Suppressor macrophage treated with lipopolysaccharide for 1 hour (primary cell): Measurements from ENCODE around the gene CNTN3.

ENCODE experiments used
- DNase-seq, 3 donors: peaks; one replicate each; pipeline ENCODE4 v3.0.0-alpha.2; 2020 to 2022

The CNTN3 gene

DNA sequence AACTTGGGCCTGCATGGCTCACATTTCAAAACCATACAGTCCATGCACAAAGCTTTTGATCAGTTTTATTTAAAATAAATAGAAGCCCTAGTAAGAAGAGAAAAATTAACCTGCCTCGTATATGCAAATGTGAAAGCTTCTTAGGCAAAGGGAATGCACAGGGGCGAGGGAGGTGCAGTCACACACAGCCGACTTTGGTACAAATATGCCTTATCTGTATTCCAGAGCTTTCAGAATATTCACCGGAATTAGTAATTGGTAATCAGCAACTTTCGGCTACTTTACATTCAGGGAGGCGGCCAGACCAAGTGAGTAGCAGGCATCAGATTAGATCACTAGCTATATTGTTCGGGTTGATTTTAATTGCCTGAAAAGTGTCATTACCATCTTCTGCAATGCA lies 7.5 kb downstream of the CNTN3 start:
- DNase-seq: no peak

- DNase-seq: no peak
Observed at GRCh38 chr3:74605437-74605836, 9.0 kb downstream of the CNTN3 start.

GRCh38 chr3:74603292-74603691 lies 11.2 kb downstream of the CNTN3 start:
- no peak for DNase-seq

DNA sequence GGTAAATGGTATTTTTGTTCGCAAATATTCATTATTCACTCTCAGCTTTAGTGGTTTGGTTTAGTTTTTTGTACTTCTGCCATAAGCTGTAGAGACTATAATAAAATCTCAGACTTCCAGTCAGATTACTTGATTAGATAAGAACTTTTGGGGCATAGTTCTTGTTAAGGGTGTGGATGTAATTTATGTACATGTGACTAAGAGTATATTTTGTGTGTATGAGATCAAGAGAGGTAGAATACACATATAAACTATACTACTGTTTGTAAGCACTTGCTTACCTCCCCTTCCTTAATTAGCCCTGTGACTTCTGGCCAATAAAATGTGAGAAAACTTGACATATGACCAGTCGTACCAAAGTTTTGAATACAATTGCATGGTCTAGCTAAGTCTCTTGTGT lies 12.0 kb downstream of the CNTN3 start:
- DNase-seq: no peak

GRCh38 chr3:74601793-74602192 lies 12.7 kb downstream of the CNTN3 start:
- no peak for DNase-seq

DNA sequence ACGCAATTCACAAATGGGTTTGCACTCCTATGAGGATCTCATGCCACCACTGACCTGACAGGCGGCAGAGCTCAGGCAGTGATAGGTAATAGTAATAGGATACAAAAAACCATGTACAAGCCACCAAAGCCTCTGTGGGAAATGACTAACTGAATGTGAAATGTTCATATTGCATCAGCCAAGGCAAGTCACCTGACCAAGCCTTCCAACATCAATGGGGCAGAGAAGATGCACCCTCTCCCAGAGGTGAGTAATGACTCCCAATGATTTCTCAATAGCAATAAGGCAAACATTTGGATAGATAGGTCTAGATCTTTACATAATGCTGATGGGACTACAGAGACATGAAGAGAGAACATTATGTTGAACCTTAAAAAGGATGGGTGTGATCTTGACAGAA lies 14.9 kb downstream of the CNTN3 start:
- no peak for DNase-seq

- DNase-seq: no peak
Observed at GRCh38 chr3:74593152-74593551, 21.3 kb downstream of the CNTN3 start.

- peak in 1 of 3 donors; percentile 4 for DNase-seq
Observed at GRCh38 chr3:74592359-74592758, 22.1 kb downstream of the CNTN3 start.

GRCh38 chr3:74591946-74592345 lies 22.5 kb downstream of the CNTN3 start:
- DNase-seq: no peak

- DNase-seq: no peak
Observed at GRCh38 chr3:74591342-74591741, 23.1 kb downstream of the CNTN3 start.

DNA sequence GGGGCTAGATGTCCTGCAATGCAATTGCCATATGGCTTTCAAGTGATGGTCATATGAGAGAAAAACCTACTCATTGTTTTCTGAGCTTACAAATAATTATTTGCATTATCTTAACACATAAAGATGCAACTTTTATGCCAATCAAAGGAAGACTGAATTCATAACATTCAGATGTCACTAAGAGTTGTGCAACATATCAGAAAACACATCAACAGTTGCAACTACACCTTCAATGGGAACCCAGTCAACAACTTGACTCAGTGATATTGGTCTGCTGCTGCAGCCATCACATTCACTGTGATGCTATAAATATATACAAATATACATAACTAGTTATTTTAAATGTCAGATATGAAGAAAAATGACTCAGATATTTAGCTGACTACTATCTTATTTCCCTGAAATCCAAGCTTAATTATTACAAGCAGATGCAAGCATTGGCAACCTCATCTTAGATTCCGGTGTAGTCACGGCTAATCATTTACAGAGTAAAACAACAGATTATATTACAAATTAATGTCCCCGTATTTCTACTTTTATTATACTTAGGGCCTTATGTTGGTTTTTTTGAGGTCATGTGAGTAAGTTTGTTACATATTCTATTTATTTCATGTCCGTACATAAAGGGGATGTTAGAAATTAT lies 23.7 kb downstream of the CNTN3 start:
- DNase-seq: no peak

GRCh38 chr3:74584782-74585181 lies 29.7 kb downstream of the CNTN3 start:
- DNase-seq: no peak

GRCh38 chr3:74582982-74583381 lies 31.5 kb downstream of the CNTN3 start:
- no peak for DNase-seq

DNA sequence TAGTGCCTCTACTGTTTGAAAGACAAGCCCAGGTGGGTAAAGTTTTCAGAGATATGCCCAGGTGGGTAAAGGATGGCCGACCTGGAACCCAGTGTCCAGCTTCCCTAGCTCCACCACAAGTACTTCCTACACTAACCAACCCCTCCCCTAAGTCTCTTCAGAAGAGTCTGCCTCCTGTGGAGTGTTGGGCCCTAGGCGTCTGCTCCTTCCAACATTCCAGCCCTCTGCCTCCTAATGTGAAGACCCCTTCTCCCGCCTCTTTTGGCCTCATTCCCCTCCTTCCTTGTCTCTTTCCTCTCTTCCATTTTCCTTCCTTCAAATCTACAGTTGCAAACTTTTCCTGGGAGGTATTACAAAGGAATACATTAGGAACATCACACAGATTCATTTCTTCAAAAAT lies 38.6 kb downstream of the CNTN3 start:
- no peak for DNase-seq

GRCh38 chr3:74571118-74571517 lies 43.3 kb downstream of the CNTN3 start:
- no peak for DNase-seq
